H9 (cell line): Measurements from ENCODE around the gene BCAS3. TPM values are rescaled to one million over a fixed set of nuclear protein-coding genes. Genes with fewer than 3 reads are reported as not detected.
A peak's percentile ranks its signal among the peaks of the same experiment; 100 is the strongest.

ENCODE experiments used
- DNase-seq: peaks from one replicate; pipeline ENCODE4 v3.0.0-alpha.2; 2017
- H2AFZ ChIP-seq: one replicate; pipeline ENCODE4 v1.6.1; 2013; ENCODE audit warnings: mild to moderate bottlenecking, low read length, control low read depth, moderate library complexity
- H2AK5ac ChIP-seq: 2 replicates; pipeline ENCODE4 v1.6.1; 2013; ENCODE audit warnings: low read length, control low read depth, mixed read lengths; ENCODE audit not compliant: insufficient read length
- H2BK120ac ChIP-seq: one replicate; pipeline ENCODE4 v1.6.1; 2013; ENCODE audit warnings: low read depth, mild to moderate bottlenecking, low read length, control low read depth, inconsistent platforms; ENCODE audit not compliant: poor library complexity, severe bottlenecking
- H2BK12ac ChIP-seq: 2 replicates; pipeline ENCODE4 v1.6.1; 2013; ENCODE audit warnings: low read length, control low read depth, mixed read lengths, low read depth; ENCODE audit not compliant: insufficient read length
- H2BK15ac ChIP-seq: 2 replicates; pipeline ENCODE4 v1.6.1; 2013; ENCODE audit warnings: low read depth, low read length, control low read depth
- H2BK20ac ChIP-seq: one replicate; pipeline ENCODE4 v1.6.1; 2013; ENCODE audit warnings: low read depth, mild to moderate bottlenecking, low read length, control low read depth, inconsistent platforms; ENCODE audit not compliant: poor library complexity, severe bottlenecking
- H2BK5ac ChIP-seq: 2 replicates; pipeline ENCODE4 v1.6.1; 2013; ENCODE audit warnings: low read length, control low read depth, mixed read lengths; ENCODE audit not compliant: insufficient read length
- H3K14ac ChIP-seq: 2 replicates; pipeline ENCODE4 v1.6.1; 2013; ENCODE audit warnings: low read length, control low read depth; ENCODE audit not compliant: insufficient read depth
- H3K18ac ChIP-seq: 2 replicates; pipeline ENCODE4 v1.6.1; 2013; ENCODE audit warnings: low read depth, mild to moderate bottlenecking, mixed read lengths, low read length, control low read depth; ENCODE audit not compliant: insufficient read length
- H3K23ac ChIP-seq: 2 replicates; pipeline ENCODE4 v1.6.1; 2013; ENCODE audit warnings: low read length, control low read depth, mixed read lengths, low read depth; ENCODE audit not compliant: insufficient read length
- H3K23me2 ChIP-seq: 2 replicates; pipeline ENCODE4 v1.6.1; 2013; ENCODE audit warnings: low read depth, mild to moderate bottlenecking, mixed read lengths, low read length, control low read depth; ENCODE audit not compliant: insufficient read length, poor library complexity, severe bottlenecking
- H3K27ac ChIP-seq: 2 replicates; pipeline ENCODE4 v1.5.1; 2013; ENCODE audit warnings: low read length, control low read depth, mixed read lengths, low read depth; ENCODE audit not compliant: insufficient read length
- H3K27me3 ChIP-seq: 2 replicates; pipeline ENCODE4 v1.6.1; 2013; ENCODE audit warnings: low read length, control low read depth, inconsistent platforms; ENCODE audit not compliant: insufficient read depth
- H3K4ac ChIP-seq: 2 replicates; pipeline ENCODE4 v1.6.1; 2013; ENCODE audit warnings: low read depth, mild to moderate bottlenecking, control low read depth, inconsistent platforms, low read length, moderate library complexity
- H3K4me1 ChIP-seq: 2 replicates; pipeline ENCODE4 v1.6.1; 2013; ENCODE audit warnings: low read length, control low read depth, inconsistent platforms; ENCODE audit not compliant: insufficient read depth
- H3K4me2 ChIP-seq: 2 replicates; pipeline ENCODE4 v1.6.1; 2013; ENCODE audit warnings: low read length, control low read depth, mixed read lengths; ENCODE audit not compliant: insufficient read length, insufficient read depth
- H3K56ac ChIP-seq: 2 replicates; pipeline ENCODE4 v1.6.1; 2013; ENCODE audit warnings: low read depth, mild to moderate bottlenecking, mixed read lengths, low read length, control low read depth; ENCODE audit not compliant: insufficient read length
- H3K79me1 ChIP-seq: 2 replicates; pipeline ENCODE4 v1.6.1; 2013; ENCODE audit warnings: low read depth, mild to moderate bottlenecking, moderate library complexity, low read length, control low read depth, inconsistent platforms; ENCODE audit not compliant: insufficient read depth, poor library complexity, severe bottlenecking
- H3K79me2 ChIP-seq: 2 replicates; pipeline ENCODE4 v1.6.1; 2013; ENCODE audit warnings: low read length, control low read depth, inconsistent platforms; ENCODE audit not compliant: insufficient read depth
- H3K9ac ChIP-seq: 2 replicates; pipeline ENCODE4 v1.6.1; 2013; ENCODE audit warnings: low read length, control low read depth, mixed read lengths; ENCODE audit not compliant: insufficient read length; ENCODE audit errors: extremely low read depth
- H3K9me3 ChIP-seq: one replicate; pipeline ENCODE4 v1.6.1; 2013; ENCODE audit warnings: low read depth, low read length, inconsistent platforms; ENCODE audit not compliant: control insufficient read depth
- H3T11ph ChIP-seq: one replicate; pipeline ENCODE4 v1.6.1; 2013; ENCODE audit warnings: mild to moderate bottlenecking, low read length, control low read depth, inconsistent platforms
- H4K20me1 ChIP-seq: one replicate; pipeline ENCODE4 v1.6.1; 2013; ENCODE audit not compliant: control insufficient read depth, insufficient read length, insufficient read depth
- H4K5ac ChIP-seq: 2 replicates; pipeline ENCODE4 v1.6.1; 2013; ENCODE audit warnings: low read depth, mild to moderate bottlenecking, mixed read lengths, low read length, control low read depth; ENCODE audit not compliant: insufficient read length
- H4K8ac ChIP-seq: replicated peaks from 2 replicates; pipeline ENCODE4 v1.6.1; 2013; ENCODE audit warnings: low read length, control low read depth, mixed read lengths, low read depth; ENCODE audit not compliant: insufficient read length
- H4K91ac ChIP-seq: 2 replicates; pipeline ENCODE4 v1.6.1; 2013; ENCODE audit warnings: low read depth, mild to moderate bottlenecking, moderate library complexity, mixed read lengths, low read length, control low read depth; ENCODE audit not compliant: insufficient read length
- H3K27ac Mint-ChIP-seq, 3 experiments: 2 replicates in 2 of 3; 3 replicates in 1 of 3; pipeline ENCODE4 v1.8.0; 2020 to 2021; ENCODE audit warnings: mixed read lengths in 3 of 3, mild to moderate bottlenecking in 1 of 3, moderate library complexity in 1 of 3
- H3K27me3 Mint-ChIP-seq: 2 replicates; pipeline ENCODE4 v1.8.0; 2021; ENCODE audit warnings: low read depth, mild to moderate bottlenecking, moderate library complexity, mixed read lengths
- H3K36me3 Mint-ChIP-seq, 3 experiments: 2 replicates in 2 of 3; 3 replicates in 1 of 3; pipeline ENCODE4 v1.8.0; 2020 to 2021; ENCODE audit warnings: low read depth in 3 of 3, mixed read lengths in 3 of 3; ENCODE audit not compliant: insufficient read depth in 1 of 3
- H3K4me1 Mint-ChIP-seq, 2 experiments: 2 replicates each; pipeline ENCODE4 v1.8.0; 2020; ENCODE audit warnings: mixed read lengths in 2 of 2
- H3K4me3 Mint-ChIP-seq, 2 experiments: 2 replicates in 1 of 2; 3 replicates in 1 of 2; pipeline ENCODE4 v1.8.0; 2020 to 2021; ENCODE audit warnings: mild to moderate bottlenecking in 2 of 2, mixed read lengths in 2 of 2, moderate library complexity in 1 of 2
- H3K9me3 Mint-ChIP-seq, 2 experiments: 2 replicates in 1 of 2; 3 replicates in 1 of 2; pipeline ENCODE4 v1.8.0; 2020; ENCODE audit warnings: mild to moderate bottlenecking in 2 of 2, mixed read lengths in 2 of 2, moderate library complexity in 1 of 2
- WGBS: extraction: QIAGEN DNeasy Blood & Tissue Kit; methylation state at CpG from one replicate; pipeline ENCODE4 v1.1.7; 2013; ENCODE audit warnings: missing lambda C conversion rate, low lambda C conversion rate, mixed read lengths; ENCODE audit not compliant: insufficient read length; ENCODE audit errors: extremely low coverage; 5-methylcytosine and 5-hydroxymethylcytosine counted together
- total RNA-seq: library from RNA; stranded (reverse); gene quantifications from 2 replicates; pipeline ENCODE4 v1.2.1, GENCODE V29; 2021
- TF ChIP-seq, protein P1 (sequence below): fragments of 200-600 bp; sonication (generic); conservative IDR thresholded peaks from 3 replicates; pipeline ENCODE4 v1.8.0; 2021; ENCODE audit warnings: antibody characterized with exemption, mild to moderate bottlenecking

BCAS3 gene
- total RNA-seq, 1 experiment from 2014 or later = 22.4 TPM

DNA sequence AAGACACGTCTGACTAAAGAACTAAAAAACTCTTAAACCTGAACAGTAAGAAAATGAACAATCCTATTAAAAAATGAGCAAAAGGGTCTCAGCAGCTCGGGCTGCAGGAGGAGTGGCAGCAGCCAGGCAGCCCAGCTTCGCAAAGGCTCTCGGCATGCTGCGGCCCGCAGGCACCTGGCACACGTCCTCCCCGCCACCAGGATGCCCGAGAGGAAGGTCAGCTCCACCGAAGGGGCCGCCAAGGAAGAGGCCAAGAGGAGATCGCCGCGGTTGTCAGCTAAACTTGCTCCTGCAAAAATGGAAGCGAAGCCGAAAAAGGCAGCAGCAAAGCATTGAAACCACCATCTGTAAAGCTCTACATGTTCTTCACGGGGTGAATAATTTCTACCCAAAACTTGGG, 173.5 kb downstream of the BCAS3 start:
- Mint-ChIP-seq H3K4me1 (peaks cover 0 to 4% of the 10 kb centered on the region in 2 experiments; a peak in 1 of 4 replicates), H3K4me3 (no peak overlapping the region), H3K36me3 (no peaks in the 10 kb centered on the region), H3K27me3 (no peaks in the 10 kb centered on the region), H3K27ac (peak overlapping the region in 2 of 3 experiments; percentile 10 to 41; a peak in 2 of 7 replicates), H3K9me3 (no peaks in the 10 kb centered on the region; a peak in 1 of 5 replicates)
- TF ChIP-seq, protein P1, sequence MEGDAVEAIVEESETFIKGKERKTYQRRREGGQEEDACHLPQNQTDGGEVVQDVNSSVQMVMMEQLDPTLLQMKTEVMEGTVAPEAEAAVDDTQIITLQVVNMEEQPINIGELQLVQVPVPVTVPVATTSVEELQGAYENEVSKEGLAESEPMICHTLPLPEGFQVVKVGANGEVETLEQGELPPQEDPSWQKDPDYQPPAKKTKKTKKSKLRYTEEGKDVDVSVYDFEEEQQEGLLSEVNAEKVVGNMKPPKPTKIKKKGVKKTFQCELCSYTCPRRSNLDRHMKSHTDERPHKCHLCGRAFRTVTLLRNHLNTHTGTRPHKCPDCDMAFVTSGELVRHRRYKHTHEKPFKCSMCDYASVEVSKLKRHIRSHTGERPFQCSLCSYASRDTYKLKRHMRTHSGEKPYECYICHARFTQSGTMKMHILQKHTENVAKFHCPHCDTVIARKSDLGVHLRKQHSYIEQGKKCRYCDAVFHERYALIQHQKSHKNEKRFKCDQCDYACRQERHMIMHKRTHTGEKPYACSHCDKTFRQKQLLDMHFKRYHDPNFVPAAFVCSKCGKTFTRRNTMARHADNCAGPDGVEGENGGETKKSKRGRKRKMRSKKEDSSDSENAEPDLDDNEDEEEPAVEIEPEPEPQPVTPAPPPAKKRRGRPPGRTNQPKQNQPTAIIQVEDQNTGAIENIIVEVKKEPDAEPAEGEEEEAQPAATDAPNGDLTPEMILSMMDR = no peak
- no peaks in the 10 kb centered on the region for H3K23me2 ChIP-seq
- no peak overlapping the region for H2BK15ac ChIP-seq
- H2AK5ac ChIP-seq = no peak overlapping the region
- no peaks in the 10 kb centered on the region for H3K79me2 ChIP-seq
- no peak overlapping the region for H3K4ac ChIP-seq
- H4K91ac ChIP-seq = no peak overlapping the region
- no peak overlapping the region for H2BK5ac ChIP-seq
- H3K4me1 ChIP-seq = no peaks in the 10 kb centered on the region
- peak; percentile 61 for DNase-seq
- H2BK12ac ChIP-seq = no peak overlapping the region
- H3K56ac ChIP-seq = no peak overlapping the region
- no peaks in the 10 kb centered on the region for H3K9me3 ChIP-seq
- no peak overlapping the region for H3K27ac ChIP-seq
- H4K8ac ChIP-seq = no peak overlapping the region
- H3K79me1 ChIP-seq = no peaks in the 10 kb centered on the region
- H3K14ac ChIP-seq = no peak overlapping the region
- no peak overlapping the region for H3T11ph ChIP-seq
- no peak overlapping the region for H4K5ac ChIP-seq
- H2BK120ac ChIP-seq = no peak overlapping the region
- H2BK20ac ChIP-seq = no peak overlapping the region
- no peak overlapping the region for H3K18ac ChIP-seq
- no CpG with 5 or more reads among the region's 17 CpGs for WGBS
- no peak overlapping the region for H3K9ac ChIP-seq
- no peak overlapping the region for H3K23ac ChIP-seq
- no peak overlapping the region for H2AFZ ChIP-seq
- H4K20me1 ChIP-seq = no peaks in the 10 kb centered on the region
- H3K4me2 ChIP-seq = no peak overlapping the region
- H3K27me3 ChIP-seq = no peaks in the 10 kb centered on the region
